CD4-positive, alpha-beta T cell (primary cell): ENCODE measurements around the gene RBM19. TPM values are rescaled to one million over a fixed set of nuclear protein-coding genes. Genes with fewer than 3 reads are reported as not detected.
A peak's percentile ranks its signal among the peaks of the same experiment; 100 is the strongest.

Experiments used
- ATAC-seq: fragments of 200-7000 bp; cut with Tn5 transposase; one replicate; pipeline ENCODE4 v1.10.0; 2022; ENCODE audit warnings: mild to moderate bottlenecking; ENCODE audit not compliant: poor library complexity
- CTCF ChIA-PET: fragments of 350-600 bp; sonication (Branson Sonifier 250); formaldehyde crosslinking; loops from one replicate; lab custom pipeline; 2021; ENCODE audit warnings: antibody characterized with exemption, inconsistent platforms; lab: Charles Lee
- POLR2A ChIA-PET: fragments of 350-600 bp; sonication (Branson Sonifier 250); formaldehyde crosslinking; loops from one replicate; lab custom pipeline; 2021; ENCODE audit warnings: antibody characterized with exemption, inconsistent platforms; lab: Charles Lee
- DNase-seq, 14 experiments: peaks; one replicate each; pipeline ENCODE4 v3.0.0-alpha.2; 2013 to 2020; ENCODE audit warnings: mixed read lengths in 2 of 14
- H3K27ac ChIP-seq, 2 donors: one replicate each; pipeline versions ENCODE4 v1.5.1 to v1.7.0; 2013; ENCODE audit warnings: low read length in 2 of 2, low read depth in 1 of 2, mild to moderate bottlenecking in 1 of 2
- H3K27me3 ChIP-seq, 2 experiments: 1 replicate in 1 of 2; 2 replicates in 1 of 2; pipeline versions ENCODE4 v1.6.1 to v1.7.0; 2013; ENCODE audit warnings: low read length in 2 of 2, control low read depth in 1 of 2, mild to moderate bottlenecking in 1 of 2, moderate library complexity in 1 of 2; ENCODE audit not compliant: insufficient read depth in 2 of 2, control insufficient read depth in 1 of 2
- H3K36me3 ChIP-seq: one replicate; pipeline ENCODE4 v1.6.1; 2013; ENCODE audit warnings: low read length, control low read depth; ENCODE audit not compliant: insufficient read depth
- H3K4me1 ChIP-seq: one replicate; pipeline ENCODE4 v1.6.1; 2013; ENCODE audit warnings: low read length, control low read depth; ENCODE audit not compliant: insufficient read depth
- H3K4me3 ChIP-seq: one replicate; pipeline ENCODE4 v1.5.1; 2013; ENCODE audit warnings: mild to moderate bottlenecking, low read length, moderate library complexity
- H3K9me3 ChIP-seq, 2 experiments: 1 replicate in 1 of 2; 2 replicates in 1 of 2; pipeline versions ENCODE4 v1.6.1 to v1.7.0; 2013; ENCODE audit warnings: low read length in 2 of 2, mild to moderate bottlenecking in 2 of 2, control low read depth in 1 of 2, moderate library complexity in 1 of 2; ENCODE audit not compliant: control insufficient read depth in 1 of 2, insufficient read depth in 1 of 2
- H3K27ac Mint-ChIP-seq: one replicate; pipeline ENCODE4 v1.8.0; 2020; ENCODE audit warnings: mixed read lengths
- H3K27me3 Mint-ChIP-seq: one replicate; pipeline ENCODE4 v1.8.0; 2021; ENCODE audit warnings: mixed read lengths
- H3K36me3 Mint-ChIP-seq: one replicate; pipeline ENCODE4 v1.8.0; 2021; ENCODE audit warnings: low read depth, mixed read lengths
- H3K4me1 Mint-ChIP-seq: one replicate; pipeline ENCODE4 v1.8.0; 2021; ENCODE audit warnings: low read depth, mixed read lengths
- H3K4me3 Mint-ChIP-seq: one replicate; pipeline ENCODE4 v1.8.0; 2020; ENCODE audit warnings: mild to moderate bottlenecking, mixed read lengths
- H3K9me3 Mint-ChIP-seq: one replicate; pipeline ENCODE4 v1.8.0; 2020; ENCODE audit warnings: mixed read lengths
- CTCF ChIP-seq: fragments of 200-600 bp; IDR thresholded peaks from one replicate; pipeline ENCODE4 v1.8.0; 2022; ENCODE audit warnings: antibody characterized with exemption, mild to moderate bottlenecking
- intact Hi-C, 2 experiments: fragments of 100-400 bp; cut with DNase I in 1 of 2; cut with micrococcal nuclease in 1 of 2; formaldehyde crosslinking; loops; one replicate each; pipeline versions ENCODE4 v1.15.1 to v1.9.0; 2023 to 2025; cut with DNase I, micrococcal nuclease
- total RNA-seq, 174 experiments: library from RNA in 2 of 174; stranded (reverse) in 2 of 174; gene quantifications; one replicate each; pipeline ENCODE4 v1.2.3 and lab custom pipeline; 2021 to 2026

The RBM19 gene
- total RNA-seq, 2 experiments from 2014 or later = 57.1 to 58.5 TPM

DNA sequence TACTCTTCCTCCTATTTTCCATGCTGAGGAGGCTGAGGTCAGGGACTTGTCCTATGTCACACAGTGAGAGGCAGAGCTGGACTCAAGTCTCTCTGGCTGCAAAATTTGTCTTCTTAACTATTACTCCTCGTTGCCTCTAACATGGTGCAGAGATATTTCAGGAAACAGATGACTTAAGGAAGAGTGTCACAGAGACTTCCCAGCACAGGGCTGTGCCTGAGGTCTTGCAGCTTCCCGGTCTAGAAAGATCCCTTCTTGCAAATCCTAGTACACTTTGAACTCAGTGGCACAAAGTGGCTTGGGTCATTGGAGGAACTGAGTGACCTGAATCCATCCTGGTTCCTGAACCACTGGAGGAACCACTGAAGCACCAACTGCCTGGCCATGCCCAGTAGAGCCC, 17.1 kb upstream of the RBM19 start:
- Histone ChIP-seq H3K36me3 (no peaks in the 10 kb centered on the region), H3K4me1 (peaks cover 3% of the 10 kb centered on the region), H3K9me3 (peaks cover 0 to 11% of the 10 kb centered on the region in 2 experiments), H3K27me3 (peaks cover 13 to 18% of the 10 kb centered on the region in 2 experiments), H3K4me3 (no peak overlapping the region), H3K27ac (no peak overlapping the region)
- intact Hi-C loops = loop anchor here in 1 of 2 experiments (5.0 kb wide), 1 partner anchor 524 kb away; no protein-coding TSS in a partner anchor
- Mint-ChIP-seq H3K27ac (no peak overlapping the region), H3K4me1 (no peaks in the 10 kb centered on the region), H3K9me3 (no peaks in the 10 kb centered on the region), H3K4me3 (no peak overlapping the region), H3K27me3 (peaks cover 51% of the 10 kb centered on the region), H3K36me3 (no peaks in the 10 kb centered on the region)
- ChIA-PET POLR2A (no interaction called here), CTCF (interaction anchor here (0.7 kb wide), 1 partner anchor 22 kb away, joined by 4 read pairs; no protein-coding TSS in a partner anchor)
- ATAC-seq (no peak), DNase-seq (no peak)
- TF ChIP-seq CTCF = no peak

DNA sequence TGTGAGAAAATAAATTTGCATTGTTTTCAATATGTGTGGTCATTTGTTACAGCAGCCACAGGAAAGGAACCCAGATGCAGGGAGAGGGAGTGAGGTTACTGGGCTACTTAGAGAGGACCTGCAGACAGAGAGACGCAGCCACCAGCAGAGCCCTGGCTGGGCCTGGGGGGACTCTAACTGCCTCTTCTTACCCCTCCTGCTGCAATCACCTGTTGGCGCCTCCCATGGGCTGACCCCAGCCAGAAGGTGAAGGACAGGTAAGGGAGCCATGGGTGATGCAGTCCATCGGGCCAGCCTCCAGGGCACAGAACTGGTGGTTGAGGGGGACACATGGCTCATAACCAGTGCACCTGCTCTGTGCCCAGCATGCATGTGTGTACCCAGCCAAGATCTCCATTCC, 15.8 kb upstream of the RBM19 start:
- H3K4me3 Mint-ChIP-seq = no peak overlapping the region
- no peaks in the 10 kb centered on the region for H3K9me3 Mint-ChIP-seq
- CTCF ChIA-PET = no interaction called here
- H3K4me1 ChIP-seq = peaks cover 3% of the 10 kb centered on the region
- ATAC-seq (no peak), DNase-seq (no peak)
- POLR2A ChIA-PET = no interaction called here
- no peaks in the 10 kb centered on the region for H3K36me3 ChIP-seq
- peaks cover 0 to 11% of the 10 kb centered on the region in 2 experiments for H3K9me3 ChIP-seq
- TF ChIP-seq CTCF = no peak
- no peak overlapping the region for H3K4me3 ChIP-seq
- H3K27ac ChIP-seq = no peak overlapping the region
- H3K27me3 Mint-ChIP-seq = peaks cover 51% of the 10 kb centered on the region
- no peaks in the 10 kb centered on the region for H3K4me1 Mint-ChIP-seq
- H3K27ac Mint-ChIP-seq = no peak overlapping the region
- intact Hi-C loops = loop anchor here in 1 of 2 experiments (1.0 to 5.0 kb wide), 2 partner anchors 525 to 1935 kb away; no protein-coding TSS in a partner anchor
- no peaks in the 10 kb centered on the region for H3K36me3 Mint-ChIP-seq
- peaks cover 12 to 13% of the 10 kb centered on the region in 2 experiments for H3K27me3 ChIP-seq

DNA sequence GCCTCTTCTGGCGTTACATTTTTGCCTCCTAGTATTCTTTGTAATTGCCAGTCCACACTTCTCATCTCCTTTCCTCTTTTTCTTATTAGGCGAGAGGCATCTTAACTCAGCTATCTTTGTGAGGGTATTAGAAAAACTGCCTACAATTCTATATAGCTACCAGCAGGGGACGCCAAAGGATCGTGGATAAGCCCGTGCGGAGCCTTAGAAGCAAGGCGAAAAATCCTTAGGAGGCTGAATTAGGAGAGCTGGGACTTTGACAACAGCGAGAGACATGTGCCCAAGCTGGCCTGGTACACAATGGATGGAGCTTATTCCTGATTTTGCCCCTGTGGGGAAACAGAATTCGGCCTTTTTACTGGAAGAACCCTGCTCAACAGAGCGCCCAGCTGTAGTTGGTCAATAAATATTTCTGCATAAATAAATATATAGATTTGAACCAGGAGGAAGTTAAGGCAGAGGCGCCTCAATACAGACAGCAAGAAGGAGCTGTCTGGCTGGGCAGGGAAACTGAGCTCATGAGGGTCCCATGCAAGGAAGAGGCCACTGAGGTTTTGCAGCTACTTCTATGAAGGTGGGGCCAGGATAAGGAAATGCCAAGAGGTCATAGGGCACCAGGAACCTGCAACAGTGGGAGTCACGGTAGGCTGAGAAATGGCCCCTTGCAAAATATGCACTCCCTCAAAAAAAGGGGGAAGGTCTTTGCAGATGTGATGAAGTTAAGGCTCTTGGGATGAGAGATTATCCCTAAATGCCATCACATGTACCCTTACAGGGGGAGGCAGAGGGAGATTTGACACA, 14.6 kb upstream of the RBM19 start:
- CTCF ChIA-PET = no interaction called here

More for the DNA sequence above, 14.6 kb upstream of the RBM19 start:
- POLR2A ChIA-PET = no interaction called here
- Histone ChIP-seq H3K27ac (no peak overlapping the region), H3K4me3 (no peak overlapping the region), H3K9me3 (peaks cover 0 to 11% of the 10 kb centered on the region in 2 experiments), H3K27me3 (peaks cover 13% of the 10 kb centered on the region in 2 experiments), H3K36me3 (no peaks in the 10 kb centered on the region), H3K4me1 (peaks cover 3% of the 10 kb centered on the region)
- peak in 4 of 14 experiments; percentile 30 to 72 (median 56) for DNase-seq
- no peaks in the 10 kb centered on the region for H3K36me3 Mint-ChIP-seq
- H3K9me3 Mint-ChIP-seq = no peaks in the 10 kb centered on the region
- H3K27me3 Mint-ChIP-seq = peaks cover 52% of the 10 kb centered on the region
- H3K4me3 Mint-ChIP-seq = no peak overlapping the region
- intact Hi-C loops = loop anchor here (1.0 to 5.0 kb wide), 3 partner anchors 527 to 1937 kb away; no protein-coding TSS in a partner anchor
- H3K27ac Mint-ChIP-seq = no peak overlapping the region
- H3K4me1 Mint-ChIP-seq = no peaks in the 10 kb centered on the region
- peak; percentile 67 for TF ChIP-seq CTCF
- no peak for ATAC-seq
